ENCODE data around the gene ATP13A1.

The ATP13A1 gene

DNA sequence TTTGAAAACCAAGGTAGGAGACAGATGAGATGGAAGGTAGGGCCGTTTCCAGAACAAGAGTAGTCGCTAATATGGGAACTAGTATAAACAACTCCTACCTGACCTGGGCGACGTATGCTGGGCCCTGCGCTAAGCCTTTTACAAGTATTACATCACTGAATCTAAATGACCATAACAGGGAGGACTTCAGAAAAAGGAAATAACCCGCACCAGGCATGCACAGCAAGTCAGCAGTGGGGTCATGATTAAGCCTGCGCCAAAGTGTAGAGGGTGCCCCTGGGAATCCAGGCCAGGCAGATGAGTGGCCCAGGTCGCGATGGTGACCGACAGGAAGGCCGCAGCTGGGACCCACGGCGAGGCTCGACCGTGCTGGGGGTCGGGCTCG lies 613 bp downstream of the ATP13A1 start:
- no peak overlapping the region for H3K27ac ChIP-seq (ENCODE audit: low read length)
- WGBS (ENCODE audit: insufficient coverage, insufficient read length), result no CpG with 5 or more reads among the region's 17 CpGs

DNA sequence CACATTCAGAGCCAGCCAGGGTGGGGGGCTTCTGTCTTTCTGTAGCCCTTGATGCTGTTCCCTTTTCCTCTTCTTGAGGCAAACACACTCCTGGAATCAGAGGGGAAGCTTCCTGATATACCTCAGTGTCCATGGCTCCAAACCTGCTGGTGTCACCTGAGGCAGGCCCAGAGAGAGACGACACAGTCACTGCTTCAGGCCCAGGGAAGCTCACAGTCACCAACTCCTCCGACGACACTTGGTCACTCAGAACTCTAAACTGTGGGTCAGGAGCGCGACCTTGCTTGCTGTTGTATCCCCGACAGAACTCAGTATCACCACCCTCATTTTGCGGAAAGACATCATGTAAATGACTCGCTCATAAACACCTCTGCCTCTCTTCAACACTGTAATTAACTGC lies 1.1 kb downstream of the ATP13A1 start:
- WGBS (ENCODE audit: insufficient coverage, insufficient read length), result no CpG with 5 or more reads among the region's 8 CpGs
- Histone ChIP-seq H3K27me3 (ENCODE audit: control insufficient read depth, insufficient read depth, low read length) (no peaks in the 10 kb centered on the region), H3K4me3 (ENCODE audit: low read length) (no peak overlapping the region; the same call in 1 of the 2 replicates), H3K36me3 (ENCODE audit: control insufficient read depth, insufficient read depth, low read length) (peaks cover 6% of the 10 kb centered on the region; the same call in 1 of the 2 replicates), H3K9me3 (ENCODE audit: control insufficient read depth, insufficient read depth, low read length) (no peaks in the 10 kb centered on the region), H3K4me1 (ENCODE audit: control insufficient read depth, insufficient read depth, low read length) (no peaks in the 10 kb centered on the region), H3K27ac (ENCODE audit: low read length) (no peak overlapping the region)
- DNase-seq (ENCODE audit: low read depth, low spot score), result no peak

More for the DNA sequence above, 613 bp downstream of the ATP13A1 start:
- 0 out of 2 replicates have a peak, but pooled peaks cover 5% of the 10 kb centered on the region for H3K36me3 ChIP-seq (ENCODE audit: control insufficient read depth, insufficient read depth, low read length)
- peak overlapping the region; percentile 87 for H3K4me3 ChIP-seq (ENCODE audit: low read length)
- no peaks in the 10 kb centered on the region for H3K4me1 ChIP-seq (ENCODE audit: control insufficient read depth, insufficient read depth, low read length)
- DNase-seq (ENCODE audit: low read depth, low spot score), result no peak
- no peaks in the 10 kb centered on the region for H3K9me3 ChIP-seq (ENCODE audit: control insufficient read depth, insufficient read depth, low read length)
- no peaks in the 10 kb centered on the region for H3K27me3 ChIP-seq (ENCODE audit: control insufficient read depth, insufficient read depth, low read length)

DNA sequence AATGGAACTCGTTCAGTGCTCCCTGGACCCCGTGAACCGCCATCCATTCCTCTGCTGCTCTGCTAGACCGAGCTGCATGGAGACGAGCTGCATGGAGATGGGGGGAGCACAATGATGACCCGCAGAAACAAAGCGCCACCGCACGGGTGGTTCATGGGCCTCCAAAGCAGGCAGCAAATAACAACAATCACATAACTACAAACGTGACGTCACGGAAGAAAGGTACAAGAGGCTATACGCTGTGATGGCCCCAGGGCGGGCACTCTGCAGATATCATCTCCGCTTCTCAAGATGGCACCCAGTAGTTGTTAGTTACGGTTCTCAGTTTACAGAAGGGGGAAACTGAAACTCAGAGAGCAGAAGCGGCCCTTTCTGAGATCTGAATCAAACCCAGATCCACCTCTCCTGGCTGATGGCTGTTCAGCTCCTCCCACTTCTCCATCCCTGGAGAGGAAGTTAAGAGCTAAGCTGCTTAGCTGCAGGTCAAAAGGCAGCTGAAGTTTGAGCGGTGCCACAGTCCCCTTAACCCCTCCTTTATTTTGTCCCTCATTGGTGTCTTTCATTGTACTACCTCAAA lies 1.7 kb downstream of the ATP13A1 start:
- DNase-seq (ENCODE audit: low read depth, low spot score), result no peak
- no CpG with 5 or more reads among the region's 18 CpGs for WGBS (ENCODE audit: insufficient coverage, insufficient read length)
- H3K4me3 ChIP-seq (ENCODE audit: low read length), result no peak overlapping the region
- no peaks in the 10 kb centered on the region for H3K9me3 ChIP-seq (ENCODE audit: control insufficient read depth, insufficient read depth, low read length)
- H3K4me1 ChIP-seq (ENCODE audit: control insufficient read depth, insufficient read depth, low read length), result no peaks in the 10 kb centered on the region
- H3K27ac ChIP-seq (ENCODE audit: low read length), result no peak overlapping the region
- peaks cover 11% of the 10 kb centered on the region for H3K36me3 ChIP-seq (ENCODE audit: control insufficient read depth, insufficient read depth, low read length)
- no peaks in the 10 kb centered on the region for H3K27me3 ChIP-seq (ENCODE audit: control insufficient read depth, insufficient read depth, low read length)

DNA sequence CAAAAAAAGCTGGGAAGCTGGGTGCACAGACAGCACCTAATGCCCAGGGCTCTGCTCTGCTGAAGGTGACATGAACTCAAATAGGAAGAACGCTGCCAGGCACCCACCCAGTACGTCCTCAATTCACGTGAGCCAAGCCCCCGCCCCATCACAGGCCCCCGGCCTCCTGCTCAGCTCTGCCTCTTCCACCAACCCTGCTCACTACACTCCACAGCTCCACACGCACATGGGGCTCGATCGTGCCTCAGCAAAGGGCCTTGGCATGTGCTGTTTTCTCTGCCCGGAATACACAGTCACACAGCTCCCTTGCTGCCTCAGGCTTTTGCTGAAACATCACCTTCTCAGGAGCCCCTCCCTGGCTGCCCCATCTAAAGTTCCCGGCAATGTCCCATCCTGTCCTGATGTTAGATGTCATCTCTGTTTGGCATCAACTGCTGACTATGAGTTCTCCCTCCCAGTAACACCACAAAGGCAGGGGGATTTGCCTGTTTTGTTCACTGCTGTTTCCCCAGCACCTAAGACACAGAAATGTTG lies 2.3 kb downstream of the ATP13A1 start:
- no peaks in the 10 kb centered on the region for H3K9me3 ChIP-seq (ENCODE audit: control insufficient read depth, insufficient read depth, low read length)
- H3K27ac ChIP-seq (ENCODE audit: low read length), result no peak overlapping the region
- DNase-seq (ENCODE audit: low read depth, low spot score), result no peak
- WGBS (ENCODE audit: insufficient coverage, insufficient read length), result no CpG with 5 or more reads among the region's 10 CpGs
- no peaks in the 10 kb centered on the region for H3K4me1 ChIP-seq (ENCODE audit: control insufficient read depth, insufficient read depth, low read length)
- no peak overlapping the region for H3K4me3 ChIP-seq (ENCODE audit: low read length)
- no peaks in the 10 kb centered on the region for H3K27me3 ChIP-seq (ENCODE audit: control insufficient read depth, insufficient read depth, low read length)
- H3K36me3 ChIP-seq (ENCODE audit: control insufficient read depth, insufficient read depth, low read length), result peaks cover 17% of the 10 kb centered on the region

DNA sequence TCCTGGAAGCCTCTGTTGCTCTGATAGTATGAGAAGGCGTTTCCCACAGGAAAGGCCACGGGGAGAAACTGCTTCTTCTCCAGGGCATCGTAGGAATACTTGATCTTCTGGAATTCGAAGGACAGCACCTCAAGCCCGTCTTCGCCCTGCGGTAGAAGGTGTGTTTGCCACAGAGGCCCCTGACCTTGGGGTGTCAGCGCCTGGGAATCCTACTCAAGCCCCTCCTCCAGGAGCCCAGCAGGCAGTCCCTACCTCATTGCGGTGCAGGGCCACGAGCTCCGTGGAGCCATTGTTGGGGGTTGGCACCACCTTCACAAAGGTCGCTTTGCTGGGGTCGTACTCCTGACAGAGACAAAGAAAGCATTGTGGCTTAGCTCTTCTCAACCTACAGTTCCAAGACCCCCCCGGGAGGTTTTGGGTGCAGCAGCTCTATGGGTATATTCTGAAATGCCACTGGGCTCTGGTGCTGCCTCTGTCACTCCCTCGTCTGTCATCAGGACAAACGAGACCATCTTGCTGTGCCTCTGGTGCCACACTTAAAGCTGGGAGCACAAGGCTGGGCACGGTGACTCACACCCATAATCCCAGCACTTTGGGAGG lies 3.7 kb downstream of the ATP13A1 start:
- Histone ChIP-seq H3K4me3 (ENCODE audit: low read length) (no peak overlapping the region), H3K9me3 (ENCODE audit: control insufficient read depth, insufficient read depth, low read length) (no peaks in the 10 kb centered on the region), H3K36me3 (ENCODE audit: control insufficient read depth, insufficient read depth, low read length) (peaks cover 32% of the 10 kb centered on the region), H3K27me3 (ENCODE audit: control insufficient read depth, insufficient read depth, low read length) (no peaks in the 10 kb centered on the region), H3K4me1 (ENCODE audit: control insufficient read depth, insufficient read depth, low read length) (no peaks in the 10 kb centered on the region), H3K27ac (ENCODE audit: low read length) (no peak overlapping the region)
- DNase-seq (ENCODE audit: low read depth, low spot score), result no peak
- WGBS (ENCODE audit: insufficient coverage, insufficient read length), result no CpG with 5 or more reads among the region's 17 CpGs

DNA sequence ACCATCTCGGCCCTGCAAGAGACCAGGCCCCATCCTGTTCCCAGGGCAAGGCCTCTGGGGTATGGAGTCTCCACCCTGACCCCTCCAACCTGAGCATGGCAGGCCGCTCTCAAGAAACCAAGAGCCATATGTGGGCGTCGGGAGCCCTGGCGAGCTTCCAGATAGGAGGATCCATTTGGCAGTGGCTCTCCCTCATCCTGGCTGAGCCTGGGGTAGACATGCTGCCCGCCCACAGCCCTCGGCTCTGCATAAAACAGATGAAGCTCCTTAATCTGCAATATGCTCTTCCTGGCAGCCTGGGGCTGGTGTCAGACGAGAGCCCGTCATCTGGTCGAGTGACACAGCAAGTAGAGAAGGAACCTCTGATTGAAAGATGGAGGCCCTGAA lies 6.1 kb downstream of the ATP13A1 start:
- Histone ChIP-seq H3K27ac (ENCODE audit: low read length) (no peak overlapping the region), H3K27me3 (ENCODE audit: control insufficient read depth, insufficient read depth, low read length) (no peaks in the 10 kb centered on the region), H3K4me3 (ENCODE audit: low read length) (no peak overlapping the region), H3K9me3 (ENCODE audit: control insufficient read depth, insufficient read depth, low read length) (no peaks in the 10 kb centered on the region), H3K36me3 (ENCODE audit: control insufficient read depth, insufficient read depth, low read length) (peaks cover 54% of the 10 kb centered on the region), H3K4me1 (ENCODE audit: control insufficient read depth, insufficient read depth, low read length) (no peaks in the 10 kb centered on the region)
- no peak for DNase-seq (ENCODE audit: low read depth, low spot score)
- WGBS (ENCODE audit: insufficient coverage, insufficient read length), result no CpG with 5 or more reads among the region's 10 CpGs

DNA sequence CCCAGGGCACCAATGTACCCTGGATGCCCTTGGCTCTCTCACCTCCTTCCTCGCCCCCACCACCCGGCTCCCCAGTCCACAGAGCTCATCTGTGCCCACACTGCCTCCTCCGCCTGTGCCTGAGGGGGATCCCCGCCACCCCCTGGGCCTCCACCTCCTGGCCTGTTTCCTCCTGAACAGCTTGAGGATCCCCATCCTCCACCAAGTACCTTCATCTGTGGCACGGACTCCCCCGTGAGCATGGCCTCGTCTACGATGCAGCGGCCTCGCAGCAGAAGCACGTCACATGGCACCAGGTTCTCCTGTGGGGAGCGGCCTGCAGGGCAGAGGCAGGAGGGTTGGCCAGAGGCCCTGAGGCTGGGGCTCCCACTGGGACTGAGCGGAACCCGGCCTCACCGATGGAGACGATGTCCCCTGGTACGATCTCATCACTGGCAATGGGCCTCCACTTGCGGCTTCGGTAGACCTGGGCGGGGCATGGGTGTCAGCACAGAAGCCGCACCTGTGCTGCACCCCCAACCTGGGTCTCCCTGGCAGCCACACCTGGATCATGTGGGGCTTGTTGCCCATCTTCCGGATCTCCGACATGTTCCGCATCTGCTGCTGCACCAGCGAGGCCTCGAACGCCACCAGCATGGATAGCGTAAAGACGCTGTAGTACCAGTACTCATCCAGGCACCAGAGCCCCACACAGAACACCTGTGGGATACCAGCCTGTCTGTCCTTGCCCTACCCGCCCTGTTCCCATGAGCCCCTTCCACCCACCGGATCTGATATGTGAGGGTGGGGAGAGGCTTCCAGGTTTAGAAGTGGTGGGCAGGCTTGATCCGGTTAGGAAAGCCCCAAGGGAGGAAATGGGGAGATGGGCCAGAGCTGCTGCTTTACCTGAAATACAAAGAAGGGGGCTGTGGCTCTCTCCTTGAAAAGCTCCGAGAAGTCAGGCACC lies 6.8 kb downstream of the ATP13A1 start:
- H3K4me1 ChIP-seq (ENCODE audit: control insufficient read depth, insufficient read depth, low read length), result no peaks in the 10 kb centered on the region
- no peak overlapping the region for H3K4me3 ChIP-seq (ENCODE audit: low read length)
- no CpG with 5 or more reads among the region's 33 CpGs for WGBS (ENCODE audit: insufficient coverage, insufficient read length)
- H3K36me3 ChIP-seq (ENCODE audit: control insufficient read depth, insufficient read depth, low read length), result peaks cover 58% of the 10 kb centered on the region
- DNase-seq (ENCODE audit: low read depth, low spot score), result no peak
- H3K27ac ChIP-seq (ENCODE audit: low read length), result no peak overlapping the region
- H3K9me3 ChIP-seq (ENCODE audit: control insufficient read depth, insufficient read depth, low read length), result no peaks in the 10 kb centered on the region
- H3K27me3 ChIP-seq (ENCODE audit: control insufficient read depth, insufficient read depth, low read length), result no peaks in the 10 kb centered on the region

DNA sequence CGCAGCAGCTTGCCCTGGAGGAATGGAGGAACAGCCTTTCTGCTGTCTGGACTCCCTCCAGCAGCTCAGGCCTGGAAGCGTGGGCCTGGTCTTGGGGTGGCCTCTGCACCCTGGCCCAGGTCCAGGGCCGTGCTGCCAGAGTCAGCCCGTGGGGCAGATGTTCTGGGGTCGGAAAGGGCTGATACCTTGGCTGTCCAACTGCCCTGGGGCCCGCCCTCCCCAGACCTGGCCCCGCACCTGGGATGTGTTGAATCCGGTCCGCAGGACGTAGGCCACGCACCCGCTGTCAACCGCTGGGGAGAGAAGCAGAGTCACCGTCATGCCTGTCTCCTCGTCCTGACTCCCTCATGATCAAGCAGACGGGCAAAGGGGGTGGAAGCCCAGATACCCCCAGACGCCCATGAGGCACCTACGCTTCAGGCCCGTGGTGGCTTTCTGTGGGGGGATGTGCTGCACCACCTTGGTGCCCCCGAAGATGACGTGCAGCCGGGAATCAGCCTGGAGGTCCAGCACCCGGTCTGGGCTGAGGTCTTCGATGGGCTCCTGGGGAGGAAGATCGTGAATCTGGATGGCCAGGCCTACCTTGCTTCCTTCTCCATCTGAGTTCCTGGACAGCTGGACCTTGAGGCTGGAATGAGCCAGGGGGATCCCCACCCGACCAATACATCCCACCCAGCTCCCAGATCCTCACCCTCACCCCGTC lies 7.7 kb downstream of the ATP13A1 start:
- Histone ChIP-seq H3K36me3 (ENCODE audit: control insufficient read depth, insufficient read depth, low read length) (peaks cover 68% of the 10 kb centered on the region), H3K4me1 (ENCODE audit: control insufficient read depth, insufficient read depth, low read length) (no peaks in the 10 kb centered on the region), H3K9me3 (ENCODE audit: control insufficient read depth, insufficient read depth, low read length) (no peaks in the 10 kb centered on the region), H3K27ac (ENCODE audit: low read length) (no peak overlapping the region), H3K4me3 (ENCODE audit: low read length) (no peak overlapping the region), H3K27me3 (ENCODE audit: control insufficient read depth, insufficient read depth, low read length) (no peaks in the 10 kb centered on the region)
- no CpG with 5 or more reads among the region's 27 CpGs for WGBS (ENCODE audit: insufficient coverage, insufficient read length)
- no peak for DNase-seq (ENCODE audit: low read depth, low spot score)

DNA sequence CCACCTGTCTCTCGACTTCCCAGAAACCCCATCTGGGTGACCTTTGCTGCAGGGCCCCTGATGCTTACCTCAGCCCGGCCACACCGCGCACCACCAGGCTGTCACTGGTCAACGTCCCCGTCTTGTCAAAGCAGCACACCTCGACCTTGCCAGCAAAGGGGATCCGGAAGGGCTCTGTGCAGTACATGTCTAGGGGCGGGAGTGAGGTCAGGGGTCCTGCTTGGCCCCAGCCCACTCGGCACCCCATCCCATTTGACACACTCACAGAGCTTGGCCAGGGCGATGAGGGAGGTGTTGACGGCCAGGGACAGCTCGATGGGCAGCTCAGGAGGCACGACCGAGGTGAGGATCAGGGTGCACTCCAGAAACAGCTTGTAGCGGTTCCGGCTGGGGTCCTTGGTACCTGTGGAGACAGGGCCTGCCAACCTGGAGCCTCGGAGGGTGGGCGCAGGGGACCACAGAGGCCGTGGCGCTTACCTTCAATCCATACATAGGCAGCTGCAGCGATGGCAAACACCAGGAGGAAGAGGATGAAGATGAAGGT lies 8.4 kb downstream of the ATP13A1 start:
- Histone ChIP-seq H3K27ac (ENCODE audit: low read length) (no peak overlapping the region), H3K4me3 (ENCODE audit: low read length) (no peak overlapping the region), H3K4me1 (ENCODE audit: control insufficient read depth, insufficient read depth, low read length) (no peaks in the 10 kb centered on the region), H3K27me3 (ENCODE audit: control insufficient read depth, insufficient read depth, low read length) (no peaks in the 10 kb centered on the region), H3K9me3 (ENCODE audit: control insufficient read depth, insufficient read depth, low read length) (no peaks in the 10 kb centered on the region), H3K36me3 (ENCODE audit: control insufficient read depth, insufficient read depth, low read length) (peaks cover 71% of the 10 kb centered on the region)
- no peak for DNase-seq (ENCODE audit: low read depth, low spot score)
- WGBS (ENCODE audit: insufficient coverage, insufficient read length), result no CpG with 5 or more reads among the region's 22 CpGs

DNA sequence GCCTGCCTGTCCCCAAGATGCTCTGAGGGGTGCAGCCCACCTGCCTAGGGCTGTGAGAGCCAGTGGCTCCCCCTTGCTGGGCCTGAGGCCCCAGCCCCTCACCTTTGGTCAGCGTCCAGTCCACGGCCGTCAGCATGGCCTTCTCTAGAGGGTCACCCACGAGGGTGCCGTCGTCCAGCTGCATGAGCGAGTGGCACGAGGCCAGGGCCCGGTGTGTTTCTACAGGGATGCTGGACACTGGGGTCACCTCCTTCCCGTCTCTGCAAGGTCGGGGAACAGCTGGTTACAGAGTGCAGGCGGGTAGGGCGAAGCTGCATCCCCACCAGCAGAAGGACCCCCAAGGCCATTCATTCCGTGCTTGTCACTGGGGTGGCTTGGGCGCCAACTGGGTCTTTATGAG lies 9.0 kb downstream of the ATP13A1 start:
- no peaks in the 10 kb centered on the region for H3K27me3 ChIP-seq (ENCODE audit: control insufficient read depth, insufficient read depth, low read length)
- no peak overlapping the region for H3K27ac ChIP-seq (ENCODE audit: low read length)
- H3K9me3 ChIP-seq (ENCODE audit: control insufficient read depth, insufficient read depth, low read length), result no peaks in the 10 kb centered on the region
- WGBS (ENCODE audit: insufficient coverage, insufficient read length), result no CpG with 5 or more reads among the region's 15 CpGs
- H3K4me3 ChIP-seq (ENCODE audit: low read length), result no peak overlapping the region
- no peak for DNase-seq (ENCODE audit: low read depth, low spot score)
- peaks cover 75% of the 10 kb centered on the region for H3K36me3 ChIP-seq (ENCODE audit: control insufficient read depth, insufficient read depth, low read length)
- H3K4me1 ChIP-seq (ENCODE audit: control insufficient read depth, insufficient read depth, low read length), result no peaks in the 10 kb centered on the region

All from iPS DF 6.9 (cell line).